ENCODE results near the gene OR1K1. TPM values are rescaled to one million over a fixed set of nuclear protein-coding genes. Genes with fewer than 3 reads are reported as not detected.

The OR1K1 gene
- polyA plus RNA-seq, 1 donor (not counting 4 experiments of a cell fraction or from before 2014, with no cell fraction given): not detected

DNA sequence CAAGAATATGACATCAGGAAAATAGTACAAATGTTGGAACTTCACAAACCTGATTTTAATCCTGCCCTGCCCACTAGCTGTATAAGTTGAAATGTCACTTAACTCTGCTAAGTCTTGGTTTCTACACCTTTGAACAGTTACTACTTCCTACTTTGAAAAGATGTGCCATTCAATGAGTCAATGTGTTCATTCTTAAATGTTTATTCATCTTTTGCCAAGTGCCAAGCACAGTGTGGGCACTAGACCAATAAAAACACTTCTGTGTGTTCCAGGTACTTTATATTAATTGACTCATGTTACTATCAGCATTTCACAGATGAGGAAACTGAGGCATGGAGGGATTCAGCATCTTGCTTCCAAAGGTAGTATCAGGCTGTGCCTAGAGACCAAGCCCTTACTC, 15.6 kb downstream of the OR1K1 start:
- H4K20me1 ChIP-seq (ENCODE audit: control insufficient read depth, extremely low read depth, insufficient read depth, low read length): no peaks in the 10 kb centered on the region
- H3K4me3 ChIP-seq (ENCODE audit: control insufficient read depth in 2 of 3, extremely low read depth in 1 of 3, insufficient read depth in 2 of 3, low read depth in 1 of 3, low read length in 3 of 3): no peak overlapping the region
- no peak for FAIRE-seq
- H3K4me2 ChIP-seq (ENCODE audit: control insufficient read depth, extremely low read depth, insufficient read depth, low read depth, low read length): no peak overlapping the region
- H3K9ac ChIP-seq (ENCODE audit: control insufficient read depth, extremely low read depth, insufficient read depth, low read length): no peak overlapping the region
- H3K9me1 ChIP-seq (ENCODE audit: control insufficient read depth, extremely low read depth, insufficient read depth, low read length): no peaks in the 10 kb centered on the region
- no peak for TF ChIP-seq EZH2 (IDR thresholded peaks at IDR 0.05; ENCODE audit: low read length)
- TF ChIP-seq, protein P1, sequence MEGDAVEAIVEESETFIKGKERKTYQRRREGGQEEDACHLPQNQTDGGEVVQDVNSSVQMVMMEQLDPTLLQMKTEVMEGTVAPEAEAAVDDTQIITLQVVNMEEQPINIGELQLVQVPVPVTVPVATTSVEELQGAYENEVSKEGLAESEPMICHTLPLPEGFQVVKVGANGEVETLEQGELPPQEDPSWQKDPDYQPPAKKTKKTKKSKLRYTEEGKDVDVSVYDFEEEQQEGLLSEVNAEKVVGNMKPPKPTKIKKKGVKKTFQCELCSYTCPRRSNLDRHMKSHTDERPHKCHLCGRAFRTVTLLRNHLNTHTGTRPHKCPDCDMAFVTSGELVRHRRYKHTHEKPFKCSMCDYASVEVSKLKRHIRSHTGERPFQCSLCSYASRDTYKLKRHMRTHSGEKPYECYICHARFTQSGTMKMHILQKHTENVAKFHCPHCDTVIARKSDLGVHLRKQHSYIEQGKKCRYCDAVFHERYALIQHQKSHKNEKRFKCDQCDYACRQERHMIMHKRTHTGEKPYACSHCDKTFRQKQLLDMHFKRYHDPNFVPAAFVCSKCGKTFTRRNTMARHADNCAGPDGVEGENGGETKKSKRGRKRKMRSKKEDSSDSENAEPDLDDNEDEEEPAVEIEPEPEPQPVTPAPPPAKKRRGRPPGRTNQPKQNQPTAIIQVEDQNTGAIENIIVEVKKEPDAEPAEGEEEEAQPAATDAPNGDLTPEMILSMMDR (optimal IDR thresholded peaks at IDR 0.05 in 1 of 3, IDR thresholded peaks at IDR 0.05 in 1 of 3, conservative IDR thresholded peaks at IDR 0.05 in 1 of 3; ENCODE audit: extremely low read depth in 1 of 3, insufficient read depth in 2 of 3, low read length in 3 of 3): no peak
- no peaks in the 10 kb centered on the region for H3K4me1 ChIP-seq (ENCODE audit: control insufficient read depth, extremely low read depth, insufficient read depth, low read length)
- H3K27ac ChIP-seq (ENCODE audit: control insufficient read depth, insufficient read depth, low read length): no peak overlapping the region
- peaks cover 0 to 6% of the 10 kb centered on the region in 2 experiments for H3K36me3 ChIP-seq (ENCODE audit: control insufficient read depth in 2 of 2, extremely low read depth in 1 of 2, insufficient read depth in 2 of 2, low read length in 2 of 2)
- dilution Hi-C loops (cut with MboI; ENCODE audit: extremely low pct_ligation_motif_present, low sequenced_read_pairs): loop anchor here (25.0 kb wide), 1 partner anchor 353 kb away; no protein-coding TSS in a partner anchor
- no peaks in the 10 kb centered on the region for H3K27me3 ChIP-seq (ENCODE audit: control insufficient read depth, extremely low read depth, insufficient read depth, low read length)
- DNase-seq (ENCODE audit: low read depth, low spot score): no peak
- no peaks in the 10 kb centered on the region for H3K79me2 ChIP-seq (ENCODE audit: control insufficient read depth, insufficient read depth, low read length)
- no peaks in the 10 kb centered on the region for H3K9me3 ChIP-seq (ENCODE audit: control insufficient read depth, low read depth, low read length)
- no peak overlapping the region for H2AFZ ChIP-seq (ENCODE audit: control insufficient read depth, low read length)

DNA sequence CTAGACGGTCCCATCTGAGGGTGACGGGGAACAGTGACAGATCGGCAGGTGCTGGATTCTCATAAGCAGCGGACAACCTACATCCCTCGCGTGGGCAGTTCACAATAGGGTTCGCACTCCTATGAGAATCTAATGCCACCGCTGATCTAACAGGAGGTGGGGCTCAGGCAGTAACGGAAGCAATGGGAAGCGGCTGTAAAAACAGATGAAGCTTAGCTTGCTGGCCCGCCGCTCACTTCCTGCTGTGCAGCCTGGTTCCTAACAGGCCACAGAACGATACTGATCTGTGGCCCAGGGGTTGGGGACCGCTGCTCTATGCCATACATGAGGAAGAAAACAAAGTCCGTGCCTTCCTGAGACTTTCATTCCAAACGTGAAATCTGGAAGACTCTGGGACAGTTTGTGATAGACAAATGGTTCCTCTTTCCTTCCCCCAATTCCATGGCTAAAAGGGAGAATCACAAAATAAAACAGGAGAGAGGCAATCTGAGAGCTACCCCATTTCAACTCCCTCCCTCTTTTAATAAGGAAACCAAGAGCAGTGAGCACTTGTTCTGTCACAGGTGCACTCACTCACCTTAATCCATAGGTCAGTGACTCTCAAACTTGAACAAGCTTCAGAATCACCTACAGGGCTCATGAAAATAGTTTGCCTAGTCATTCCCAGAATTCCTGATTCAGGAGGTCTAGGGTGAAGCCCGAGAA, 16.4 kb downstream of the OR1K1 start:
- TF ChIP-seq, protein P1 (optimal IDR thresholded peaks at IDR 0.05 in 1 of 3, IDR thresholded peaks at IDR 0.05 in 1 of 3, conservative IDR thresholded peaks at IDR 0.05 in 1 of 3; ENCODE audit: extremely low read depth in 1 of 3, insufficient read depth in 2 of 3, low read length in 3 of 3): no peak
- no peak for TF ChIP-seq EZH2 (IDR thresholded peaks at IDR 0.05; ENCODE audit: low read length)
- H3K36me3 ChIP-seq (ENCODE audit: control insufficient read depth in 2 of 2, extremely low read depth in 1 of 2, insufficient read depth in 2 of 2, low read length in 2 of 2): peaks cover 0 to 6% of the 10 kb centered on the region in 2 experiments
- DNase-seq (ENCODE audit: low read depth, low spot score): no peak
- H3K27ac ChIP-seq (ENCODE audit: control insufficient read depth, insufficient read depth, low read length): no peak overlapping the region
- no peaks in the 10 kb centered on the region for H3K27me3 ChIP-seq (ENCODE audit: control insufficient read depth, extremely low read depth, insufficient read depth, low read length)
- no peak overlapping the region for H3K9ac ChIP-seq (ENCODE audit: control insufficient read depth, extremely low read depth, insufficient read depth, low read length)
- H4K20me1 ChIP-seq (ENCODE audit: control insufficient read depth, extremely low read depth, insufficient read depth, low read length): no peaks in the 10 kb centered on the region
- H3K4me3 ChIP-seq (ENCODE audit: control insufficient read depth in 2 of 3, extremely low read depth in 1 of 3, insufficient read depth in 2 of 3, low read depth in 1 of 3, low read length in 3 of 3): no peak overlapping the region
- no peak for FAIRE-seq
- dilution Hi-C loops (cut with MboI; ENCODE audit: extremely low pct_ligation_motif_present, low sequenced_read_pairs): loop anchor here (25.0 kb wide), 1 partner anchor 354 kb away; no protein-coding TSS in a partner anchor
- H3K4me2 ChIP-seq (ENCODE audit: control insufficient read depth, extremely low read depth, insufficient read depth, low read depth, low read length): no peak overlapping the region
- no peak overlapping the region for H2AFZ ChIP-seq (ENCODE audit: control insufficient read depth, low read length)
- H3K79me2 ChIP-seq (ENCODE audit: control insufficient read depth, insufficient read depth, low read length): no peaks in the 10 kb centered on the region
- no peaks in the 10 kb centered on the region for H3K9me1 ChIP-seq (ENCODE audit: control insufficient read depth, extremely low read depth, insufficient read depth, low read length)
- no peaks in the 10 kb centered on the region for H3K9me3 ChIP-seq (ENCODE audit: control insufficient read depth, low read depth, low read length)
- no peaks in the 10 kb centered on the region for H3K4me1 ChIP-seq (ENCODE audit: control insufficient read depth, extremely low read depth, insufficient read depth, low read length)

Measured in keratinocyte (primary cell).